HT-29 (cell line): ENCODE data around the gene EPHB1. TPM values are rescaled to one million over a fixed set of nuclear protein-coding genes. Genes with fewer than 3 reads are reported as not detected.

Experiments
- small RNA-seq: library from RNA; depleted of rRNA; stranded (forward); fragments of <200 nt; gene quantifications from one replicate; pipeline ENCODE3, GENCODE V24; 2014
- total RNA-seq: library from RNA; depleted of rRNA; stranded (reverse); fragments of >200 nt; shearing (Covaris generic); gene quantifications from 2 replicates; pipeline ENCODE4 v1.2.3, GENCODE V29; 2014; rRNA removed

Gene EPHB1
- total RNA-seq, 1 experiment from 2014 or later = not detected

Small RNA genes lying within 50 kb of the gene (small RNA-seq; reads per million reads assigned to genes)
- gene RNA5SP141 (2.2 reads per million, percentile 67 among the genes with 10 or more reads in this experiment), gene RNU6-1174P (not detected)

Other genes starting within 250 kb of the EPHB1 start
- not detected in 2 replicates for gene KY, start 144.2 kb upstream of the EPHB1 start, total RNA-seq